T-helper 1 cell (primary cell): ENCODE results near the gene STPG4.
"Not testable (repeated sequence)": the region's sequence is repeated elsewhere in the genome, so short reads cannot be mapped to it uniquely, and the experiment has no call there.

ENCODE experiments used
- DNase-seq, 5 donors: peaks; one replicate each; pipeline ENCODE4 v3.0.0-alpha.2; 2012 to 2020
- total RNA-seq, 4 donors: gene quantifications; one replicate each; lab custom pipeline; 2026; lab: John Stamatoyannopoulos, UW

The STPG4 gene
- 0.08 to 0.27 (median 0.14) reads per million in 4 donors for total RNA-seq

GRCh38 chr2:47155091-47155876 is at the start of gene STPG4:
STPG4 (minus strand) TSS chr2:47155308; CDS start chr2:47155251, 57 bp downstream.
- no peak for DNase-seq

GRCh38 chr2:47204691-47205090 is 49.6 kb upstream of the STPG4 start:
- no peak for DNase-seq

- DNase-seq = no peak
These were observed 48.9 kb upstream of the STPG4 start for GRCh38 chr2:47203995-47204394.

GRCh38 chr2:47201224-47201623 is 46.1 kb upstream of the STPG4 start:
- no peak for DNase-seq

GRCh38 chr2:47198985-47199451 is 43.9 kb upstream of the STPG4 start:
- no peak for DNase-seq

- DNase-seq = no peak
These were observed 41.4 kb upstream of the STPG4 start for GRCh38 chr2:47196499-47196898.

GRCh38 chr2:47196046-47196445 is 40.9 kb upstream of the STPG4 start:
- no peak for DNase-seq

GRCh38 chr2:47195148-47195547 is 40.0 kb upstream of the STPG4 start:
- DNase-seq = no peak

- DNase-seq = no peak
These were observed 39.3 kb upstream of the STPG4 start for GRCh38 chr2:47194410-47194809.

GRCh38 chr2:47193607-47194006 is 38.5 kb upstream of the STPG4 start:
- no peak for DNase-seq

GRCh38 chr2:47190188-47190881 is 35.2 kb upstream of the STPG4 start:
- no peak for DNase-seq

- no peak for DNase-seq
These were observed 34.5 kb upstream of the STPG4 start for GRCh38 chr2:47189635-47190034.

- no peak for DNase-seq
These were observed 32.0 kb upstream of the STPG4 start for GRCh38 chr2:47187069-47187468.

GRCh38 chr2:47186351-47186750 is 31.2 kb upstream of the STPG4 start:
- DNase-seq = no peak

GRCh38 chr2:47185098-47185497 is 30.0 kb upstream of the STPG4 start:
- DNase-seq = not testable (repeated sequence)

GRCh38 chr2:47181176-47181575 is 26.1 kb upstream of the STPG4 start:
- DNase-seq = no peak

GRCh38 chr2:47180531-47180930 is 25.4 kb upstream of the STPG4 start:
- no peak for DNase-seq

GRCh38 chr2:47179388-47179787 is 24.3 kb upstream of the STPG4 start:
- no peak for DNase-seq

- DNase-seq = no peak
These were observed 23.2 kb upstream of the STPG4 start for GRCh38 chr2:47178341-47178740.

- no peak for DNase-seq
These were observed 22.0 kb upstream of the STPG4 start for GRCh38 chr2:47177043-47177565.

GRCh38 chr2:47174733-47175361 is 19.7 kb upstream of the STPG4 start:
- peak; percentile 15 to 42 (median 36) for DNase-seq

GRCh38 chr2:47173986-47174732 is 19.1 kb upstream of the STPG4 start:
- no peak for DNase-seq
